Ovary (tissue), 3 donors: ENCODE results near the gene UXS1.

Experiments used
- POLR2A ChIP-seq: fragments of 450-650 bp; IDR thresholded peaks from one replicate; pipeline ENCODE4 v1.6.1; 2017; ENCODE audit warnings: antibody characterized with exemption, mild to moderate bottlenecking, moderate library complexity
- TF ChIP-seq, protein P1 (sequence below), 3 donors: fragments of 450-650 bp in 2 of 3; fragments of 200-600 bp in 1 of 3; IDR thresholded peaks; one replicate each; pipeline versions ENCODE4 v1.5.1 to v1.8.0; 2016 to 2022; ENCODE audit warnings: antibody characterized with exemption in 3 of 3, mild to moderate bottlenecking in 1 of 3
- donor health status: DM: no; HTN: no; CAD: no.

GRCh38 chr2:106126705-106127281 lies 67.3 kb downstream of the UXS1 start:
- TF ChIP-seq, protein P1, sequence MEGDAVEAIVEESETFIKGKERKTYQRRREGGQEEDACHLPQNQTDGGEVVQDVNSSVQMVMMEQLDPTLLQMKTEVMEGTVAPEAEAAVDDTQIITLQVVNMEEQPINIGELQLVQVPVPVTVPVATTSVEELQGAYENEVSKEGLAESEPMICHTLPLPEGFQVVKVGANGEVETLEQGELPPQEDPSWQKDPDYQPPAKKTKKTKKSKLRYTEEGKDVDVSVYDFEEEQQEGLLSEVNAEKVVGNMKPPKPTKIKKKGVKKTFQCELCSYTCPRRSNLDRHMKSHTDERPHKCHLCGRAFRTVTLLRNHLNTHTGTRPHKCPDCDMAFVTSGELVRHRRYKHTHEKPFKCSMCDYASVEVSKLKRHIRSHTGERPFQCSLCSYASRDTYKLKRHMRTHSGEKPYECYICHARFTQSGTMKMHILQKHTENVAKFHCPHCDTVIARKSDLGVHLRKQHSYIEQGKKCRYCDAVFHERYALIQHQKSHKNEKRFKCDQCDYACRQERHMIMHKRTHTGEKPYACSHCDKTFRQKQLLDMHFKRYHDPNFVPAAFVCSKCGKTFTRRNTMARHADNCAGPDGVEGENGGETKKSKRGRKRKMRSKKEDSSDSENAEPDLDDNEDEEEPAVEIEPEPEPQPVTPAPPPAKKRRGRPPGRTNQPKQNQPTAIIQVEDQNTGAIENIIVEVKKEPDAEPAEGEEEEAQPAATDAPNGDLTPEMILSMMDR (IDR thresholded peaks at IDR 0.05) = no peak
- no peak for TF ChIP-seq POLR2A
